OCI-LY7 (cell line): ENCODE measurements around the gene FBXW8. TPM values are rescaled to one million over a fixed set of nuclear protein-coding genes. Genes with fewer than 3 reads are reported as not detected.

Source experiments
- BruUV-seq: library from RNA; stranded (reverse); fragments of 400-500 nt; replicated peaks from 2 replicates; lab custom pipeline; 2021; lab: Mats Ljungman, UMichigan
- CTCF ChIA-PET: fragments of 300-600 bp; sonication (Branson Sonifier 250); formaldehyde crosslinking; loops from one replicate; lab custom pipeline; 2022; ENCODE audit warnings: antibody characterized with exemption; ENCODE audit not compliant: unreplicated experiment; lab: Charles Lee
- POLR2A ChIA-PET: fragments of 300-600 bp; sonication (Branson Sonifier 250); formaldehyde crosslinking; loops from one replicate; lab custom pipeline; 2022; ENCODE audit warnings: antibody characterized with exemption; lab: Charles Lee
- DNase-seq: peaks from one replicate; pipeline ENCODE4 v3.0.0-alpha.2; 2015; ENCODE audit warnings: low spot score
- H2AFZ ChIP-seq: fragments of 200-600 bp; sonication (generic), shearing (Covaris generic); 2 replicates; pipeline ENCODE4 v1.6.1; 2014; ENCODE audit warnings: mild to moderate bottlenecking, antibody characterized with exemption, low read length, moderate library complexity
- H3K27ac ChIP-seq: fragments of 200-600 bp; sonication (generic); 2 replicates; pipeline ENCODE4 v1.5.1; 2014; ENCODE audit warnings: mixed run types, low read depth, mild to moderate bottlenecking, moderate library complexity, low read length, inconsistent platforms; ENCODE audit not compliant: poor library complexity, severe bottlenecking
- H3K36me3 ChIP-seq: fragments of 200-600 bp; sonication (generic); 2 replicates; pipeline ENCODE4 v1.6.1; 2014; ENCODE audit warnings: mild to moderate bottlenecking, antibody characterized with exemption, low read length, moderate library complexity, mixed read lengths; ENCODE audit not compliant: insufficient read depth
- H3K4me1 ChIP-seq: fragments of 200-600 bp; sonication (generic); 2 replicates; pipeline ENCODE4 v1.5.1; 2014; ENCODE audit warnings: mild to moderate bottlenecking, low read length; ENCODE audit not compliant: insufficient read depth, poor library complexity, severe bottlenecking
- H3K4me2 ChIP-seq: fragments of 200-600 bp; sonication (generic); 2 replicates; pipeline ENCODE4 v1.6.1; 2014; ENCODE audit warnings: mild to moderate bottlenecking, low read length
- H3K4me3 ChIP-seq: fragments of 200-600 bp; sonication (generic); 2 replicates; pipeline ENCODE4 v1.5.1; 2014; ENCODE audit warnings: mild to moderate bottlenecking, low read depth, low read length; ENCODE audit not compliant: poor library complexity, severe bottlenecking
- H3K79me2 ChIP-seq: fragments of 200-600 bp; sonication (generic); 2 replicates; pipeline ENCODE4 v1.6.1; 2016; ENCODE audit warnings: low read depth, mild to moderate bottlenecking, low read length, moderate library complexity, mixed read lengths; ENCODE audit not compliant: insufficient read depth
- H3K9me2 ChIP-seq: fragments of 200-600 bp; sonication (generic); 2 replicates; pipeline ENCODE4 v1.6.1; 2016; ENCODE audit warnings: mild to moderate bottlenecking, low read length, mixed read lengths; ENCODE audit not compliant: insufficient read depth
- H3K9me3 ChIP-seq: fragments of 200-600 bp; sonication (generic); 2 replicates; pipeline ENCODE4 v1.6.1; 2014; ENCODE audit warnings: mild to moderate bottlenecking, mixed run types, low read length, mixed read lengths
- H4K20me1 ChIP-seq: fragments of 200-600 bp; sonication (generic); 2 replicates; pipeline ENCODE4 v1.6.1; 2014; ENCODE audit warnings: mild to moderate bottlenecking, antibody characterized with exemption, low read length, moderate library complexity, mixed read lengths; ENCODE audit not compliant: insufficient read depth
- EZH2phosphoT487 ChIP-seq: fragments of 200-600 bp; sonication (generic); IDR thresholded peaks from 2 replicates; pipeline ENCODE4 v1.6.1; 2018; ENCODE audit warnings: low read depth, borderline replicate concordance, mild to moderate bottlenecking, mixed run types, antibody characterized with exemption, low read length, moderate library complexity, mixed read lengths
- intact Hi-C: fragments of 100-400 bp; cut with micrococcal nuclease; formaldehyde crosslinking; loops from one replicate; pipeline ENCODE4 v1.10.0; 2022; ENCODE audit not compliant: unreplicated experiment
- total RNA-seq, 2 experiments: library from RNA; depleted of rRNA in 1 of 2; stranded (reverse); fragments of >200 nt in 1 of 2; shearing (Covaris generic) in 1 of 2; gene quantifications; 2 replicates each; pipeline ENCODE4 v1.2.3, GENCODE V29; 2014 to 2022
- TF ChIP-seq, protein P1 (sequence below): fragments of 200-600 bp; sonication (generic); conservative IDR thresholded peaks from 2 replicates; pipeline ENCODE4 v1.5.1; 2014; ENCODE audit warnings: mild to moderate bottlenecking, antibody characterized with exemption, low read length, moderate library complexity, mixed read lengths

The FBXW8 gene
- total RNA-seq, 2 experiments from 2014 or later, result 29.8 to 34.0 TPM

DNA sequence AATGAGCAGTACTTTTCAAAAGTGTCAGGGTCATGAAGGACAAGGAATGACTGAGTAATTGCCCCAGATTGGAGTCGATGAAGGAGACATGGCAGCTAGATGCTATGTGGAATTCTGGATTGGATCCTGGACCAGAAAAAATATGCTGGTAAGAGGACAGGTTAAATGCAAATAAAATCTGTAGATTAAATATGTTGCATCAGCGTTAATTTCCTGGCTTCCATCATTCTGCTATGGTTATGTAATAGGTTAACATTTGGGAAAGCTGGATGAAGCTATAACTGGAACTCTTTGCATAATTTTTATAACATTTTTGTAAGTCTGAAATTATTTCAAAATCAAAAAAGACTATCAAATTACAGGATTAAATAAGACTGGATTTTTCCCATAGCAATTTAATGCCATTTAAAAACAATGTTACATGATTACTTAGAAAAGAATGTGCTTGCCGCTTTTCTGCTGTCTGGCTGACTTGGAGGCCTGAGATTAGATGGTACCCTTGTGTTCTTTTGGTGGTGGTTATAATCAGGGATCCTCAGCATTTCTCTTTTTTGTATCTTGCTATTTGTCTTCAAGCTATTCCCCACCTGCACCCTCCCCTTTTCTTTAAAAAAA, 65.1 kb downstream of the FBXW8 start:
- POLR2A ChIA-PET, result interaction anchor here (0.6 to 0.7 kb wide), 6 partner anchors 14 to 1239 kb away, joined by 3 to 8 read pairs (median 4); no protein-coding TSS in a partner anchor
- Histone ChIP-seq H2AFZ (no peak overlapping the region), H3K9me3 (no peaks in the 10 kb centered on the region), H4K20me1 (no peaks in the 10 kb centered on the region), H3K4me2 (no peak overlapping the region), H3K4me1 (peaks cover 54% of the 10 kb centered on the region), H3K4me3 (no peak overlapping the region), H3K9me2 (no peaks in the 10 kb centered on the region), H3K27ac (no peak overlapping the region), H3K79me2 (peaks cover 8% of the 10 kb centered on the region; the same call in 1 of the 2 replicates), H3K36me3 (peaks cover 18% of the 10 kb centered on the region)
- CTCF ChIA-PET, result no interaction called here
- intact Hi-C loops, result loop anchor here (5.0 kb wide), 2 partner anchors 159 to 269 kb away; no protein-coding TSS in a partner anchor
- TF ChIP-seq EZH2phosphoT487, result no peak
- TF ChIP-seq, protein P1, sequence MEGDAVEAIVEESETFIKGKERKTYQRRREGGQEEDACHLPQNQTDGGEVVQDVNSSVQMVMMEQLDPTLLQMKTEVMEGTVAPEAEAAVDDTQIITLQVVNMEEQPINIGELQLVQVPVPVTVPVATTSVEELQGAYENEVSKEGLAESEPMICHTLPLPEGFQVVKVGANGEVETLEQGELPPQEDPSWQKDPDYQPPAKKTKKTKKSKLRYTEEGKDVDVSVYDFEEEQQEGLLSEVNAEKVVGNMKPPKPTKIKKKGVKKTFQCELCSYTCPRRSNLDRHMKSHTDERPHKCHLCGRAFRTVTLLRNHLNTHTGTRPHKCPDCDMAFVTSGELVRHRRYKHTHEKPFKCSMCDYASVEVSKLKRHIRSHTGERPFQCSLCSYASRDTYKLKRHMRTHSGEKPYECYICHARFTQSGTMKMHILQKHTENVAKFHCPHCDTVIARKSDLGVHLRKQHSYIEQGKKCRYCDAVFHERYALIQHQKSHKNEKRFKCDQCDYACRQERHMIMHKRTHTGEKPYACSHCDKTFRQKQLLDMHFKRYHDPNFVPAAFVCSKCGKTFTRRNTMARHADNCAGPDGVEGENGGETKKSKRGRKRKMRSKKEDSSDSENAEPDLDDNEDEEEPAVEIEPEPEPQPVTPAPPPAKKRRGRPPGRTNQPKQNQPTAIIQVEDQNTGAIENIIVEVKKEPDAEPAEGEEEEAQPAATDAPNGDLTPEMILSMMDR, result no peak
- DNase-seq, result no peak
- no TSS peak for BruUV-seq

DNA sequence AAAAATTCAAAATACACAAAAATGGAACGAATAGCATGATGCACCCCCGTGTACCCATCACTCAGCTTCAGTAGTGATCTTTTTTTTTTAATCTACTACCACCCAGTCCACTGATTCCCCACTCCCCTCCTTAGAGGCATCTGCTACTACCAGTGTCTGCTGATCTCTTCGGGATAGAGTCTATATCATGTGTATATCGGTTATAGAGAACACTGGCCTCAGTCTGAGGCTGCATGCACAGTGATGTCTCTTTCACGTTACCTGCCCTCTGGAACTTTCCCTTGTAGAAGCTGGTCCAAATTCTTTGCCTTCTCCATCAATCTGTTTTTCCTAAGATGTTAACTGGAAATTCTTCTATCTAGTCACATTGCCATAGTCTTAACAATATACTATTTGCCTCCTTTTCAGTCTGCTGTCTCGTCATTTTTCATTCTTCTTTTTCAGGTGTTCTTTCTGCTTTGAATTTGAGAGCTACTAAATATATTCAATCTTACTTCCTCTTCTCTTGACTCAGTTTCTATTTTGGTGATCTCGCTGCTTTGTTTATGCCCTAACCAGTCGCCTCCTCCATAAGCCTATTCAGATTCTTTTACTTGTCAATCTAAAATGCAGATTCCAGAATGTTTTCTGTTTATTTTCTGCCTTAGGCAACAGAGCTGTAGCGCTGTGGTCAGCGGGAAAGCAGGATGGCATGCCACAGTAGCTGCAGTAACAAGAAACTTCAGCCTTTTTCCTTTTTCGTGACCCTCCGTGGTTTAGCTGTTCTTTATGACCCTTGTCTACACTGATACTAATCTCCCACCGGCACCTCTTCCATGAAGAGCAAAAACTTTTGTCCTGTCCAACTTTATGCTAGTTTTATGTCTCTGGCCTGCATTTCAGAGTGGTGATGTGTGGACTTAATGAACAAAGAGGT, 67.0 kb downstream of the FBXW8 start:
- DNase-seq, result peak; percentile 77
- Histone ChIP-seq H3K4me2 (peak overlapping the region; percentile 85), H3K4me1 (peaks cover 56% of the 10 kb centered on the region), H3K27ac (peak overlapping the region; percentile 87), H2AFZ (peak overlapping the region; percentile 63), H3K9me2 (no peaks in the 10 kb centered on the region), H3K9me3 (no peaks in the 10 kb centered on the region), H3K79me2 (peaks cover 8% of the 10 kb centered on the region; the same call in 1 of the 2 replicates), H4K20me1 (no peaks in the 10 kb centered on the region), H3K36me3 (peaks cover 14% of the 10 kb centered on the region), H3K4me3 (peak overlapping the region; percentile 66)
- intact Hi-C loops, result loop anchor here (2.0 to 5.0 kb wide), 3 partner anchors 67 to 270 kb away; partner anchors contain the start of gene FBXW8
- CTCF ChIA-PET, result interaction anchor here (2.0 kb wide), 1 partner anchor 269 kb away, joined by 11 read pairs; no protein-coding TSS in a partner anchor
- POLR2A ChIA-PET, result interaction anchor here (0.5 to 3.1 kb wide), 10 partner anchors 8 to 418 kb away, joined by 3 to 12 read pairs (median 4); partner anchors contain the start of genes HRK and MAP1LC3B2
- no TSS peak for BruUV-seq
- TF ChIP-seq, protein P1, result no peak
- no peak for TF ChIP-seq EZH2phosphoT487
